NT2/D1 (cell line): ENCODE results near the gene TBX4.
A peak's percentile ranks its signal among the peaks of the same experiment; 100 is the strongest.

Experiments used
- SUZ12 ChIP-seq: IDR thresholded peaks from 2 replicates; pipeline ENCODE4 v1.6.1; 2011; ENCODE audit not compliant: insufficient read length, insufficient read depth; ENCODE audit errors: extremely low read depth
- YY1 ChIP-seq: IDR thresholded peaks from 2 replicates; pipeline ENCODE4 v1.6.1; 2011; ENCODE audit not compliant: insufficient read length, insufficient read depth
- ZNF274 ChIP-seq: IDR thresholded peaks from 2 replicates; pipeline ENCODE4 v1.6.1; 2011; ENCODE audit warnings: mild to moderate bottlenecking, low read depth, low read length

- TF ChIP-seq YY1 (no peak), ZNF274 (no peak), SUZ12 (peak; percentile 61)
These were observed 5.2 kb downstream of the TBX4 start for GRCh38 chr17:61457226-61457983.
